K562 (cell line): Measurements from ENCODE around the gene MOXD1. TPM values are rescaled to one million over a fixed set of nuclear protein-coding genes. Genes with fewer than 3 reads are reported as not detected.

Source experiments
- ATAC-seq: fragments of 200-7000 bp; cut with Tn5 transposase; 3 replicates; pipeline ENCODE4 v1.9.1; 2020; ENCODE audit warnings: moderate library complexity
- BruUV-seq: library from RNA; stranded (reverse); fragments of 400-500 nt; replicated peaks from 2 replicates; lab custom pipeline; 2021; lab: Mats Ljungman, UMichigan
- CTCF ChIA-PET: fragments of 300-600 bp; formaldehyde crosslinking; extraction: SDS; loops from one replicate; lab custom pipeline; 2021; ENCODE audit warnings: low intra/inter-chr PET ratio; lab: Yijun Ruan, JAX
- POLR2A ChIA-PET: fragments of 300-600, 350-650 bp; sonication (Branson Sonifier 250); formaldehyde crosslinking; extraction: SDS; loops from one replicate; lab custom pipeline; 2021; ENCODE audit warnings: antibody characterized with exemption, inconsistent platforms; lab: Yijun Ruan, JAX
- DNase-seq, 4 experiments: peaks; one replicate each; pipeline versions ENCODE4 v3.0.0 to v3.0.0-alpha.2; 2011 to 2018; ENCODE audit warnings: low spot score in 3 of 4, mixed read lengths in 3 of 4; ENCODE audit errors: extremely low read depth in 1 of 4
- FAIRE-seq: peaks from 2 replicates; lab custom pipeline; 2011; peaks lifted over from hg19 to GRCh38; lab: Jason Lieb, UNC
- H2AFZ ChIP-seq: 2 replicates; pipeline ENCODE4 v1.6.0; 2011; ENCODE audit warnings: low read depth, low read length, control low read depth, inconsistent platforms
- H3K27ac ChIP-seq: fragments of 200-600 bp; 3 replicates; pipeline ENCODE4 v1.8.0; 2011; ENCODE audit warnings: low read depth, mild to moderate bottlenecking, control low read depth, inconsistent platforms, low read length, moderate library complexity, mixed read lengths; ENCODE audit errors: extremely low read depth
- H3K27me3 ChIP-seq, 2 experiments: fragments of 300-600 bp in 1 of 2; 2 replicates in 1 of 2; 3 replicates in 1 of 2; pipeline versions ENCODE4 v1.6.0 to v1.8.0; 2011; ENCODE audit warnings: inconsistent platforms in 2 of 2, low read length in 2 of 2, mild to moderate bottlenecking in 1 of 2, mixed read lengths in 1 of 2, moderate library complexity in 1 of 2; ENCODE audit not compliant: control insufficient read depth in 2 of 2, insufficient read depth in 2 of 2
- H3K36me3 ChIP-seq: fragments of 300-600 bp; 3 replicates; pipeline ENCODE4 v1.8.0; 2011; ENCODE audit warnings: mild to moderate bottlenecking, low read length, inconsistent platforms; ENCODE audit not compliant: control insufficient read depth, insufficient read depth
- H3K4me1 ChIP-seq, 2 experiments: fragments of 200-600 bp in 1 of 2; replicated peaks in 1 of 2; 2 replicates in 1 of 2; 3 replicates in 1 of 2; pipeline versions ENCODE4 v1.5.1 to v1.8.0; 2011; ENCODE audit warnings: inconsistent platforms in 2 of 2, low read length in 2 of 2, mild to moderate bottlenecking in 1 of 2, mixed read lengths in 1 of 2, moderate library complexity in 1 of 2; ENCODE audit not compliant: control insufficient read depth in 2 of 2, insufficient read depth in 2 of 2
- H3K4me2 ChIP-seq: 2 replicates; pipeline ENCODE4 v1.6.1; 2011; ENCODE audit warnings: low read length, control low read depth, inconsistent platforms, mixed read lengths; ENCODE audit not compliant: insufficient read depth
- H3K4me3 ChIP-seq: fragments of 200-600 bp; sonication (generic), shearing (Covaris generic); 2 replicates; pipeline ENCODE4 v1.5.1; 2016; ENCODE audit warnings: control low read depth, inconsistent platforms
- H3K79me2 ChIP-seq: fragments of 200-600 bp; 3 replicates; pipeline ENCODE4 v1.8.0; 2011; ENCODE audit warnings: low read length, inconsistent platforms; ENCODE audit not compliant: control insufficient read depth, insufficient read depth
- H3K9ac ChIP-seq, 2 experiments: 2 replicates each; pipeline versions ENCODE4 v1.6.0 to v1.6.1; 2011; ENCODE audit warnings: low read depth in 2 of 2, low read length in 2 of 2, control low read depth in 1 of 2, inconsistent platforms in 1 of 2, mild to moderate bottlenecking in 1 of 2, mixed read lengths in 1 of 2; ENCODE audit not compliant: insufficient read depth in 1 of 2
- H3K9me1 ChIP-seq: one replicate; pipeline ENCODE4 v1.6.0; 2011; ENCODE audit warnings: inconsistent platforms, mild to moderate bottlenecking, low read length, moderate library complexity; ENCODE audit not compliant: control insufficient read depth, insufficient read depth
- H3K9me3 ChIP-seq: replicated peaks from 2 replicates; pipeline ENCODE4 v1.5.1; 2011; ENCODE audit warnings: low read depth, low read length, inconsistent platforms; ENCODE audit not compliant: control insufficient read depth, insufficient read depth
- H4K20me1 ChIP-seq: replicated peaks from 2 replicates; pipeline ENCODE4 v1.6.1; 2011; ENCODE audit warnings: low read length, inconsistent platforms, mixed read lengths; ENCODE audit not compliant: control insufficient read depth, insufficient read depth
- FOXM1 ChIP-seq, 2 experiments: fragments of 450-650 bp in 1 of 2; sonication (generic) in 1 of 2; formaldehyde crosslinking in 1 of 2; IDR thresholded peaks; 2 replicates each; pipeline versions ENCODE4 v1.6.1 to v1.9.0; 2017 to 2022; ENCODE audit warnings: low read depth in 2 of 2, mild to moderate bottlenecking in 2 of 2, missing genetic modification reagents in 1 of 2, moderate library complexity in 1 of 2
- PRDM10 ChIP-seq: fragments of 450-650 bp; IDR thresholded peaks from 2 replicates; pipeline ENCODE4 v1.6.1; 2018; ENCODE audit not compliant: partially characterized antibody
- ZFP91 ChIP-seq: sonication (generic); formaldehyde crosslinking; IDR thresholded peaks from 2 replicates; pipeline ENCODE4 v1.8.0; 2022; ENCODE audit warnings: mild to moderate bottlenecking, missing genetic modification reagents
- ZNF174 ChIP-seq: fragments of 250-450 bp; sonication (Bioruptor Pico); IDR thresholded peaks from 2 replicates; pipeline ENCODE4 v1.4.0; 2020; ENCODE audit warnings: mild to moderate bottlenecking
- WGBS: fragments of 100-300 bp; shearing (Covaris generic); methylation state at CpG from one replicate; pipeline ENCODE4 v1.1.6; 2016; ENCODE audit warnings: low coverage, mixed read lengths; ENCODE audit not compliant: insufficient coverage; ENCODE audit errors: missing lambda C conversion rate; 5-methylcytosine and 5-hydroxymethylcytosine counted together
- in situ Hi-C: fragments of 300-500 bp; cut with MboI; formaldehyde crosslinking; loops from 4 replicates; pipeline ENCODE4 v1.15.0; 2018; ENCODE audit warnings: inconsistent platforms, mixed read lengths
- intact Hi-C: fragments of 100-400 bp; cut with micrococcal nuclease; formaldehyde crosslinking; loops from 2 replicates; pipeline ENCODE4 v1.14.2; 2022
- polyA plus RNA-seq, 8 experiments: library from polyadenylated mRNA; depleted of rRNA in 4 of 8; stranded (reverse) in 5 of 8; unstranded in 3 of 8; fragments of >200 nt; fragmentation: Nextera tagmentation in 2 of 8; fragmentation: Illumina TruSeq in 1 of 8; extraction: Ambion mirVana in 2 of 8; extraction: Trizol in 1 of 8; gene quantifications; 2 replicates each; pipeline versions ENCODE4 v1.2.1 to v1.2.3, GENCODE V29; 2011 to 2014; ENCODE audit warnings: inconsistent platforms in 1 of 8, missing spikeins in 1 of 8
- total RNA-seq, 7 experiments: library from RNA; depleted of rRNA in 6 of 7; stranded (reverse); fragments of >200 nt in 6 of 7; fragmentation: Illumina TruSeq in 2 of 7; extraction: Trizol in 2 of 7; gene quantifications; 2 replicates each; pipeline versions ENCODE4 v1.2.1 to v1.2.3, GENCODE V29; 2011 to 2021; ENCODE audit warnings: low replicate concordance in 1 of 7

Gene MOXD1
- total and polyA plus RNA-seq, 9 of the 15 experiments (the other 6 are each of a cell fraction or from before 2014, with no cell fraction given): not detected

GRCh38 chr6:132399376-132400074 lies 1.8 kb downstream of the MOXD1 start (continued):
- TF ChIP-seq PRDM10: no peak
- TF ChIP-seq FOXM1 (IDR thresholded peaks at IDR 0.05; ENCODE audit: low read depth): no peak
- TF ChIP-seq FOXM1 (CRISPR knock-in tag; IDR thresholded peaks at IDR 0.05; ENCODE audit: low read depth): no peak

GRCh38 chr6:132395015-132395597 lies 6.2 kb downstream of the MOXD1 start:
- in situ Hi-C loops: no loop called here
- no peaks in the 10 kb centered on the region for H3K4me1 ChIP-seq
- WGBS: 0% methylated on average over 2 of the region's 2 CpGs
- no peak overlapping the region for H3K4me2 ChIP-seq
- H4K20me1 ChIP-seq: no peaks in the 10 kb centered on the region
- no peak for DNase-seq
- intact Hi-C loops: loop anchor here (5.0 kb wide), 1 partner anchor 87 kb away; no protein-coding TSS in a partner anchor
- no TSS peak for BruUV-seq
- no peaks in the 10 kb centered on the region for H3K36me3 ChIP-seq
- ChIA-PET CTCF (no interaction called here), POLR2A (interaction anchor here (1.0 kb wide), 1 partner anchor 8 kb away, joined by 4 read pairs; no protein-coding TSS in a partner anchor)
- H3K79me2 ChIP-seq: no peaks in the 10 kb centered on the region
- peaks cover 0 to 1% of the 10 kb centered on the region in 2 experiments; a peak in 2 of 5 replicates for H3K27me3 ChIP-seq
- no peaks in the 10 kb centered on the region for H3K9me3 ChIP-seq
- no peak overlapping the region for H3K4me3 ChIP-seq
- H3K9ac ChIP-seq: no peak overlapping the region
- no peak overlapping the region for H3K27ac ChIP-seq
- no peak for ATAC-seq
- H2AFZ ChIP-seq: no peak overlapping the region
- no peaks in the 10 kb centered on the region for H3K9me1 ChIP-seq
- FAIRE-seq: no peak
- no peak for TF ChIP-seq ZNF174 (CRISPR knock-in tag)
- no peak for TF ChIP-seq ZFP91 (CRISPR knock-in tag)
